HG03520 (cell line): ENCODE results near the gene GLYATL1.

ENCODE experiments used
- ATAC-seq: cut with Tn5 transposase; IDR thresholded peaks from one replicate; pipeline ENCODE4 v1.9.1; 2021; ENCODE audit warnings: mild to moderate bottlenecking, moderate library complexity; ENCODE audit not compliant: unreplicated experiment

GLYATL1 gene

DNA sequence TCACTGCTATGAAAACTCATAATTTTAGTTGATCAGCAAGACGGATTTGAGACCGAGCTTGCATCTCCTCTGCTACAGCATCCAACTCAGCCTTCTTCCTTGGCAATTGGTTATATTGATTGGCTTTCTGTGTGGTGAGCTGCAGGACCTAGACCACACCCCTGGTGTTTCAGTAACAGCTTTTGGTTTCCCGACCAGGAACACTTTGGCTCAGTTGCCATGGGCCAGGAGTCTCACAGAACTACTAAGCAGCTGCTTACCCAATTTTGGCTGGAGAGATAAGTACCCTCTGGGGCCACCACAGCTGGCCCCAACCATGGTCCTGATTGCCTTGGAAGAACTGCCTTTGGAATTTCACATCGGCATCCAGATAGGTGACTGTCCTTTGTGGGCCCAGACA, at the start of gene GLYATL1:
GLYATL1 (plus strand) TSS at position 212 of the 400 bp plus-strand sequence. CDS start 7,600 bp downstream, outside the sequence.
- no peak for ATAC-seq

- no peak for ATAC-seq
Measured at GRCh38 chr11:58893899-58894298, 45.4 kb upstream of the GLYATL1 start.

DNA sequence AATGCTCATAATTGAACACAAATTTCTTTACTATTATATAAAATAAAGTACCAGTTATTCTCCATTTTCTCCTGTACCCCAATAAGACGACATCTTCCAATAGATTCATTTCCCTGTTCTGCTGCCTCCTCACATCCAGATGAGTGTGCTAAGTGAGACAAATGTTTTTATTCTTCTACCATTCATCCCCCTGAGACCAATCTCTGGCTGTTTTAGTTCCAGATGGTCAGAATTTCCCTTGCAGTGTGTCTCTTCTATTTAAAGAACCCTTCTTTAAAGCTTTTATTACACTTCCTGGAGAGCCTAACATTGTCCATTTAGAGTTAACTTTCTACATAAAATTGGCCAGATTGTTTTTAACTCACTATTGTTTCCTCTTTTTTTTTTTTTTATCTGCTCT, 41.2 kb upstream of the GLYATL1 start:
- ATAC-seq, result no peak

GRCh38 chr11:58900479-58901420, 38.5 kb upstream of the GLYATL1 start:
- ATAC-seq, result peak; percentile 48

DNA sequence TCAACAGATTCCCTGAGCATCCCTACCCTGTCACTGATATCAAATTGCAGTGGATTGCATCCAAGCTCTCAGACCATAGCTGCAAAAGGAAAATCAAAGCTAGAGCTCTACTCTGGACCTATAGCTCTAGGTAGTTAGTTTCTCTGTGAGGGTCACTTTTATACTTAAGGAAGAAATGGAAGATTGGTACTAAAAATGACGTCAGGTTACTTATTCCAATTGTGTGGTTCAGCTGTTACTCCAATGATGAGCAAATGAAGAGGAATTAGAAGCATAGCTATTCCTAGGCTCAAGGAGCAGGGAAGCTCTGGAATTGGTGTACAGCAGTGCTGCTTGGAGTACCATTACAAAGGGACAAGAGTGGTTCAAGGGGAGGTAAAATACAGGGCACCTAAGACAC, 36.4 kb upstream of the GLYATL1 start:
- ATAC-seq, result no peak

DNA sequence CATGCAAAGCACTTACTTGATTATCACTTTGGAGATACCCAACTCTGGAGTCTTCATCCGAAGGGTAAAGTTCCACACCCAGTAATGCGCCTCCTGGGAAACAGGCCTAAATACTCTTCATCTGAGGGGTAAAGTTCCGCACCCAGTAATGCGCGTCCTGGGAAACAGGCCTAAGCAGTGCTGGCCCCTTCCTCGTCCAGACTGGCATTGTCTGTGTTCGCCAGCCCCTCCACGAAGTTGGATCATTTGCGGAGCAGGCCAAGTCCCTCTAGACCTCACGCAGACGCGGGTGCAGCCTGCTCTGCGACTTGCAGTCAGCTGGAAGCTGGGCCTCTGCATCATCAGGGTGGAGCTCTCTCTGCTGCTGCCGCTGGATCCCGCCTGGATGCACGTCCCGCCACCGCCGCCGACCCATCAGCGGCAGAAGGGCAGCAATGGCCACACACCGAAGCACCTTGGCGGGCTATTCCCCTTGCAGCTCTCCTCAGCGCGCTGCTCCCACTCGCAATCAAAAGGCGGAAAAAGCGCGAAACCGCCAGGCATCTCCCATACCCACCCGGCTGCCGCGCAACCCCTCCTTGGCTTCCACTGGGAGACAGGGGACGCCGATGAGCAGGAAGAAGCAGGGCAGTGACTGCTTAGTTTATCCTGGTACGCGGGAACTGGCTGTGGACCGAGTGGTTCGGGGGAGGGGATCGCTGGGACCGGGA, 34.1 kb upstream of the GLYATL1 start:
- ATAC-seq, result no peak

- ATAC-seq, result no peak
Measured at GRCh38 chr11:58905721-58906547, 33.4 kb upstream of the GLYATL1 start.

DNA sequence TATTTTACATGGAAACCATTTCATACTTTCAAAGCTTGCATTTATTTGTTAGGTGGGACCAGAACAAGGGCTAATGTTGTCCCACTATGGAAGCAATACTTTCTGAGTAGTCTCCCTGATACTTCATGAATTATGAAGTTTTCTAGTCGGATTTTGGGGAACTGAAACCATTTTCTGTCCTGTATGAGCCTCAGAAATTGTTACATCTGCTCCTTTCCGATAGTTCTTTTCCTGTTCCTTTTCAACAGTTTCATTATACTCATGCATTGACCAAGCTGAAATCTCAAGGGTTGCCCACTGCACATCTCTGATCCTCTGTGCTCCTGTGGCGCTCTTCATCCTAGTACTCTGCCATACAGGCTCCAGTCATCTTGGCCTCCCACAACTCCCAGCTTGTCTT, 31.5 kb upstream of the GLYATL1 start:
- ATAC-seq, result no peak

- ATAC-seq, result no peak
Measured at GRCh38 chr11:58912124-58912523, 27.2 kb upstream of the GLYATL1 start.

- no peak for ATAC-seq
Measured at GRCh38 chr11:58913685-58914084, 25.6 kb upstream of the GLYATL1 start.

DNA sequence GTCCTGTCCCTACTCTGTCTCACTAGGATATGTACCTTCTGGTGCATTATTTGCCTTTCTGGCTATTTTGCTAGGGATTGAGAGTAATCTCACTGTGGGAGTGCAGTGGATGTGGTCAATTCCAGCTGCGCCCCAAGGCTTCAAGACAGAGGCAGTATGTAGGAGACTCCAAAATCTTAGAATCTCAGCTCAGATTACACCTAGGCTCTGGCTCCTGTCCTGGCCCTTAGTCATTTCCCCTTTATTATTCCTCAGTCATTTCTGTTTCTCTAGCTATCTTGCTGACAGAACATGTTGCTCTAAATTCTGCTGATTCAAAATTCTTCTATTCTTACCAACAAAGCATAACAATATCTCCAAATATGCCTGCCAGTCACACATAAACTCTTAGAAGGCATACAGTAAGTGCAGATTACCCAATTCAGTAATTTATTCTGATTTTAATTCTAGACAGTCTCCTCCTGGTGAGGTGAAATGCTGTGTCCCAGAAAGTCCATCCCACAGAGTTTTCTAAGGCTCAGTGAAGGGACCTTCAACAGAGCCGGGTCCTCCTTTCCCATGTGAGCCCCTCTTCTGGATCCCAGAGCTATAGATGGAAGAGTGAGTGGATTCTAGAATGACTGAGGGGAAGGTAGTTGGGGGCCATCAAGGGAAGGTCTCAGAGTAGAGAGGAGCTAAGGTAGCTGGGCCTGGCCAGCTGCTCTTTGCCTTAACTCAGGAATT, 24.3 kb upstream of the GLYATL1 start:
- no peak for ATAC-seq

DNA sequence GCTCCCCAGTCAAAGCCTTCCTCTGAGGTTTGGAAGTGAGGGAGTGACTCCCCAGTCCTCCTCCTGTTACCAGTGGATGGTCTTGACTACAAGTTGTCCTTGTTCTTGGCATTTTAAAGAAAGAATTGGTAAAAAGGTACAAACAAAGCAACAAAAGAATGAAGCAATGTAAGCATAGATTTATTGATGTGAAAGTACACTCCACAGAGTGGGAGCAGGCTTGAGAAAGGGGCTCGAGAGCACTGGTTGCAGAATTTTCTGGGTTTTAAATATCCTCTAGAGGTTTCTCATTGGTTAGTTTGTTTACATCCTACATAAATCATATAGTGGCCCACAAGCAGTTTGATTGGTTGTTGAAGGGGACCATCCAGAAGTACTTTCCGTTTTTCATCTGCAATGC, 22.7 kb upstream of the GLYATL1 start:
- no peak for ATAC-seq

DNA sequence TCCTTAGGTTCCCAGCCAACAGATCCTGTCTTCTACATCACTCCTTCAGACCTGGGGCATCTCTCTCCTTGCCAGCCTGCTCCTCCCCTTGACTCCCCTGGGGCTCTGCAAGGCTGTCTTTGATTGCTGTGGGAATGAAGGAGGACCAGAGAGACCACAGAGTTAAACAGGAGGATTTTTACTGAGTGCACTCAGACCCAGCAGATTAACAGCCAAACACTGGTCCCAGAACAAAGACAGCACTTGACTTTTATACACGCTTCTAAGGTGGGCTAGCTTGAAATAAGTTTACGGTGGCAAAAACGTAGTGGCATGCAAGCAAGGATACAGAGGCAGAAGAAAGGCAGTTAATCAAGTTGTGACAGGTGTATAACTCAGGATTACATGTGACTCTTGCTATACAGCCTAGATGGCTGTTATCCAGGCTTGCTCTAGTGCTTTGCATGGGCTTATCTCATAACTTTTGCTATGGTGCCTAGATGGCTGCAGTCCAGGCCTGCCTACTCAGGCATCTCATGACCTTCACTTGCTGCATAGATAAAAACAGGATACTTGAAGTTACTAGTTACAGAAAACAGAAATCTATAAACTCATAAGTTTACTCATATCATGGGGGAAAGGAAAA, 22.0 kb upstream of the GLYATL1 start:
- ATAC-seq, result no peak

DNA sequence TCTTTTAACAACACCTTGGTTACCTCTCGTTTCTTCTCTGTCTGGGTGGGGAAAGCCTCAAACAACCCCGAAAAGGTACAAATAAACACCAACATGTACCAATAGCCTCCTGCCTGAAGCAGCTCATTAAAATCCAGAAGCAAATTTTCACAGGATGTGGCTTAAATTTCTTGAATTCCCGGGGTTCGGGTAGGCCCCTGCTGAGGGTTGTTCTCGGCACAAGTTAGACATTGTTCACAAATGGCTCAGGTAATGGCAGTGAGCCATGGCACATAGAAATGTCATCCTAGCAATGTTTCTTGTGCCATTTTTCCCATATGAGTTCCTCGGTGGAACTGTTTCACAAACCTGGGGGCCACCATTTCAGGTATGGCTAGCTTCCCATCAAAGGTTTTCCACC, 19.7 kb upstream of the GLYATL1 start:
- ATAC-seq, result no peak

DNA sequence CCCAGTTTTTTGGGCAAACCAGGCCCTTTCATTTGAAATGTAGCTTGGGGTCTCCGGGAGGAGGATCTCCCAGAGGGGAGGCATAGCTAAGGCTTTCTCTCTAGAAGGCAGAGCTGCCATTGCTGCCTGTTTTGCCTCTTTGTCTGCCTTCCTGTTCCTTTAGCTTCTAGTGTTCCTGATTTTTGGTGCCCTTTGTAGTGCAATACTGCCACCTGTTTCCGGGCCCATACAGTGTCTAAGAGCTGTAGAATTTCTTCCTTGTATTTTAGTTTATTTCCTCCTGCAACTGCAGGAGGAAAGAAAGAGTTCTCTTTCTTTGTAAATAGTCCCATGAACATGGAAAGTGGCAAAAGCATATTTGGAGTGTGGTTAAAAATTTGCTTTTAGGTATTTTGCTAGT, 19.3 kb upstream of the GLYATL1 start:
- ATAC-seq, result no peak

- ATAC-seq, result no peak
Measured at GRCh38 chr11:58921778-58922390, 17.4 kb upstream of the GLYATL1 start.

GRCh38 chr11:58922479-58922878, 16.8 kb upstream of the GLYATL1 start:
- ATAC-seq, result no peak

- ATAC-seq, result peak; percentile 88
Measured at GRCh38 chr11:58923300-58923788, 15.9 kb upstream of the GLYATL1 start.

DNA sequence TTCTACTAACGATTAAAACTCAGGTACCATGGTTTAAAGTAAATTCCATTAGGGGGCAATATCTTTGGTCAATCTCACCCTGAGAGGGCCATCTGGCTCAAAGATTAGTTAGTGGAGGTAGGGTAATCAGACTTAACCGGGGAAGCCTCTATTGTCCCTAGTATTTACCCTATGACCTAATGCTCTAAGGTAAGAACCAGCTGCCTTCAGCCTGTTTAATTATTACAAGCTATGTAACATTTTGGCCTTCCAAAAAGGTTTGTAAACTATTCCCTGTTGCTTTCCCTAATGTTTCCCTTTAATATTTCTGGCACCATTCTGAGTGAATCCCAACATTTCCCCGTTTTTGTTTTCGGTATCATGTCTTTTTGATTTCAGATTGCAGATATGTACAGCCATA, 15.1 kb upstream of the GLYATL1 start:
- no peak for ATAC-seq
